ENCODE results near the gene DHRS3.
"Not testable (repeated sequence)": the region's sequence is repeated elsewhere in the genome, so short reads cannot be mapped to it uniquely, and the experiment has no call there.

GRCh38 chr1:12657885-12658512 is 40.0 kb upstream of the DHRS3 start:
- TF ChIP-seq CTCF, EP300 (IDR thresholded peaks at IDR 0.05): not testable (repeated sequence)
